OCI-LY7 (cell line): ENCODE results near the gene PPP1R3A. TPM values are rescaled to one million over a fixed set of nuclear protein-coding genes. Genes with fewer than 3 reads are reported as not detected.

Experiments
- BruUV-seq: library from RNA; stranded (reverse); fragments of 400-500 nt; replicated peaks from 2 replicates; lab custom pipeline; 2021; lab: Mats Ljungman, UMichigan
- CTCF ChIA-PET: fragments of 300-600 bp; sonication (Branson Sonifier 250); formaldehyde crosslinking; loops from one replicate; lab custom pipeline; 2022; ENCODE audit warnings: antibody characterized with exemption; ENCODE audit not compliant: unreplicated experiment; lab: Charles Lee
- POLR2A ChIA-PET: fragments of 300-600 bp; sonication (Branson Sonifier 250); formaldehyde crosslinking; loops from one replicate; lab custom pipeline; 2022; ENCODE audit warnings: antibody characterized with exemption; lab: Charles Lee
- DNase-seq: peaks from one replicate; pipeline ENCODE4 v3.0.0-alpha.2; 2015; ENCODE audit warnings: low spot score
- H2AFZ ChIP-seq: fragments of 200-600 bp; sonication (generic), shearing (Covaris generic); 2 replicates; pipeline ENCODE4 v1.6.1; 2014; ENCODE audit warnings: mild to moderate bottlenecking, antibody characterized with exemption, low read length, moderate library complexity
- H3K27ac ChIP-seq: fragments of 200-600 bp; sonication (generic); 2 replicates; pipeline ENCODE4 v1.5.1; 2014; ENCODE audit warnings: mixed run types, low read depth, mild to moderate bottlenecking, moderate library complexity, low read length, inconsistent platforms; ENCODE audit not compliant: poor library complexity, severe bottlenecking
- H3K36me3 ChIP-seq: fragments of 200-600 bp; sonication (generic); 2 replicates; pipeline ENCODE4 v1.6.1; 2014; ENCODE audit warnings: mild to moderate bottlenecking, antibody characterized with exemption, low read length, moderate library complexity, mixed read lengths; ENCODE audit not compliant: insufficient read depth
- H3K4me1 ChIP-seq: fragments of 200-600 bp; sonication (generic); 2 replicates; pipeline ENCODE4 v1.5.1; 2014; ENCODE audit warnings: mild to moderate bottlenecking, low read length; ENCODE audit not compliant: insufficient read depth, poor library complexity, severe bottlenecking
- H3K4me2 ChIP-seq: fragments of 200-600 bp; sonication (generic); 2 replicates; pipeline ENCODE4 v1.6.1; 2014; ENCODE audit warnings: mild to moderate bottlenecking, low read length
- H3K4me3 ChIP-seq: fragments of 200-600 bp; sonication (generic); 2 replicates; pipeline ENCODE4 v1.5.1; 2014; ENCODE audit warnings: mild to moderate bottlenecking, low read depth, low read length; ENCODE audit not compliant: poor library complexity, severe bottlenecking
- H3K79me2 ChIP-seq: fragments of 200-600 bp; sonication (generic); 2 replicates; pipeline ENCODE4 v1.6.1; 2016; ENCODE audit warnings: low read depth, mild to moderate bottlenecking, low read length, moderate library complexity, mixed read lengths; ENCODE audit not compliant: insufficient read depth
- H3K9me2 ChIP-seq: fragments of 200-600 bp; sonication (generic); 2 replicates; pipeline ENCODE4 v1.6.1; 2016; ENCODE audit warnings: mild to moderate bottlenecking, low read length, mixed read lengths; ENCODE audit not compliant: insufficient read depth
- H3K9me3 ChIP-seq: fragments of 200-600 bp; sonication (generic); 2 replicates; pipeline ENCODE4 v1.6.1; 2014; ENCODE audit warnings: mild to moderate bottlenecking, mixed run types, low read length, mixed read lengths
- H4K20me1 ChIP-seq: fragments of 200-600 bp; sonication (generic); 2 replicates; pipeline ENCODE4 v1.6.1; 2014; ENCODE audit warnings: mild to moderate bottlenecking, antibody characterized with exemption, low read length, moderate library complexity, mixed read lengths; ENCODE audit not compliant: insufficient read depth
- CTCF ChIP-seq: fragments of 200-600 bp; sonication (generic); conservative IDR thresholded peaks from 2 replicates; pipeline ENCODE4 v1.5.1; 2014; ENCODE audit warnings: mild to moderate bottlenecking, antibody characterized with exemption, low read length, moderate library complexity, mixed read lengths
- EZH2phosphoT487 ChIP-seq: fragments of 200-600 bp; sonication (generic); IDR thresholded peaks from 2 replicates; pipeline ENCODE4 v1.6.1; 2018; ENCODE audit warnings: low read depth, borderline replicate concordance, mild to moderate bottlenecking, mixed run types, antibody characterized with exemption, low read length, moderate library complexity, mixed read lengths
- intact Hi-C: fragments of 100-400 bp; cut with micrococcal nuclease; formaldehyde crosslinking; loops from one replicate; pipeline ENCODE4 v1.10.0; 2022; ENCODE audit not compliant: unreplicated experiment
- total RNA-seq, 2 experiments: library from RNA; depleted of rRNA in 1 of 2; stranded (reverse); fragments of >200 nt in 1 of 2; shearing (Covaris generic) in 1 of 2; gene quantifications; 2 replicates each; pipeline ENCODE4 v1.2.3, GENCODE V29; 2014 to 2022

The PPP1R3A gene
- total RNA-seq, 2 experiments from 2014 or later, result not detected

GRCh38 chr7:113875224-113875623 is 43.6 kb downstream of the PPP1R3A start:
- no peaks in the 10 kb centered on the region for H4K20me1 ChIP-seq
- H3K4me1 ChIP-seq, result no peaks in the 10 kb centered on the region
- CTCF ChIA-PET, result no interaction called here
- H3K9me2 ChIP-seq, result no peaks in the 10 kb centered on the region
- H3K4me2 ChIP-seq, result no peak overlapping the region
- no peaks in the 10 kb centered on the region for H3K36me3 ChIP-seq
- H3K4me3 ChIP-seq, result no peak overlapping the region
- H2AFZ ChIP-seq, result no peak overlapping the region
- POLR2A ChIA-PET, result no interaction called here
- H3K79me2 ChIP-seq, result no peaks in the 10 kb centered on the region
- no peak for DNase-seq
- no peak overlapping the region for H3K27ac ChIP-seq
- no peaks in the 10 kb centered on the region for H3K9me3 ChIP-seq
- TF ChIP-seq EZH2phosphoT487 (no peak), CTCF (no peak)
- no TSS peak for BruUV-seq
- intact Hi-C loops, result no loop called here

DNA sequence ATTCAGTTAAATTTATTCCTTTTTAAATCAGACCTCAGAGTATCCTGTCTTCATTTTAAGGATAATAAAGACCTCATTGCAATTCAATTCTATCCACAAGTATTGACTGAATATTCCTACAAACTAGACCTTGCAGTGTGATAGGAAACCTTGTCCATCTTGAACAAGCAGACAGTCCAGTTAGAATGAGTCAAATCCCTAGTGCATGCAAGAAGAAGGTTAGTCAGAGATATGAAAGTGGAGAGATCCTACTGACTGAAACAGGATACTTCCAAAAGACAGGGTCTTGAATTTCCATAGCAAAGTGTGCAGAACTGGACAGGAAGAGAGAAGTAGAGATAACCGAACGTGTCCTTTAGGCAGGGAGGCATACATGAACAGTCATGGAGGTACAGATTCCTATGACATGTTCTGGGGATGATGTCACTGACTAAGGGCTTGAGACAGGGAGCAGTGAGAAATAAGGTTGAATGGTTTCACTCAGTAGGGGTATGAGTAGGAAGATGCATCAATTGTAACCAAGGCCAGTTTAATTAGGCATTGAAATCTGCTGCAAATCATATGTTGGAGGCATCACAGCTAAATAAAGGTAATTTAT is 45.2 kb downstream of the PPP1R3A start:
- no peaks in the 10 kb centered on the region for H3K79me2 ChIP-seq
- no peak overlapping the region for H2AFZ ChIP-seq
- no peaks in the 10 kb centered on the region for H3K4me1 ChIP-seq
- H4K20me1 ChIP-seq, result no peaks in the 10 kb centered on the region
- intact Hi-C loops, result no loop called here
- no peak overlapping the region for H3K4me2 ChIP-seq
- BruUV-seq, result no TSS peak
- H3K36me3 ChIP-seq, result no peaks in the 10 kb centered on the region
- no peak for DNase-seq
- POLR2A ChIA-PET, result no interaction called here
- CTCF ChIA-PET, result no interaction called here
- H3K27ac ChIP-seq, result no peak overlapping the region
- TF ChIP-seq CTCF, result no peak
- TF ChIP-seq EZH2phosphoT487, result no peak
- no peaks in the 10 kb centered on the region for H3K9me3 ChIP-seq
- no peaks in the 10 kb centered on the region for H3K9me2 ChIP-seq
- H3K4me3 ChIP-seq, result no peak overlapping the region

- Histone ChIP-seq H3K36me3 (no peaks in the 10 kb centered on the region), H3K79me2 (no peaks in the 10 kb centered on the region), H2AFZ (no peak overlapping the region), H3K4me3 (no peak overlapping the region), H3K9me3 (no peaks in the 10 kb centered on the region), H3K9me2 (no peaks in the 10 kb centered on the region), H3K27ac (no peak overlapping the region), H3K4me1 (no peaks in the 10 kb centered on the region), H4K20me1 (no peaks in the 10 kb centered on the region), H3K4me2 (no peak overlapping the region)
- CTCF ChIA-PET, result no interaction called here
- intact Hi-C loops, result no loop called here
- TF ChIP-seq EZH2phosphoT487 (no peak), CTCF (no peak)
- no peak for DNase-seq
- no TSS peak for BruUV-seq
- POLR2A ChIA-PET, result no interaction called here
Observed at GRCh38 chr7:113872981-113873380, 45.8 kb downstream of the PPP1R3A start.
